ENCODE measurements around the gene NKAIN4.

The NKAIN4 gene

DNA sequence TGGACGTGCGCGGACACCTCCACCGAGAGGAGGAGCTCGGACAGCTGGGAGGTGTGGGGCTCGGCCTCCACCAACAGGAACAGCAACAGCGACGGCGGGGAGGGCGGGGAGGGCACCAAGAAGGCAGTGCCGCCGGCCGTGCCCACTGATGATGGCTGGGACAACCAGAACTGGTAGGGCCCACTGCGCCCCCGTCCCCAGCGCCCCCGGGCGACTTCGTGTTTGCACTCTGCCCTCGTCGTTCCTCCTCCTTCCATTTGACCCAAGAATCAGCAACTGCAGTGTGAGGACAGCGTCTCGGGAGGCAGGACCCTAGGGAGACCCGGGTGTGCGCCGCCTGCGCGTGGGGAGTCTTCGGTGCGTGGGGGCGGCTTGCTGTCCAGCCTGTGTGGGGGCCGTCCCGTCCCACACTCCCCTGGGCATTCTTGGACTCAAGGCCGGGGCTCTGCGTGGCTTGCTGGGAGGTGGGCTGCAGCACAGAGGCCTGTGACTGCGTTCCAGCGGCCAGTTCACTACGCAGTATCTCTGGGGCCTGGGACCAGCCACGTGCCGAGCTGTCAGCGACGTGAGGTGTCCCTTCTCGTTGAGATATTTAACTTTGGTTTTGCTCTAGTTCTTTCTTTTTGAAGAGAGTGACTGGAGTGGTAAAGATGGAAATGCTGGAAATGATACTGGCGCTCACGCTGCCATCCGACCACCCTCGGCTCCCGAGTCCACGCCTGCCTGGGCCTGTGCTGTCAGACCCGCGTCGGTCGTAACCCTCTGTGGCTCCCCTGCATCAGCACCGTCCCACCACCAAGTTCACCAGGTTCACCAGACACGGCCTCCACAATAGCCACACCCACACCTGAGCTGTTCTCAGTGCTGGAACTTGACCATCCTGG is 33.7 kb upstream of the NKAIN4 start:
- DNase-seq = no peak

DNA sequence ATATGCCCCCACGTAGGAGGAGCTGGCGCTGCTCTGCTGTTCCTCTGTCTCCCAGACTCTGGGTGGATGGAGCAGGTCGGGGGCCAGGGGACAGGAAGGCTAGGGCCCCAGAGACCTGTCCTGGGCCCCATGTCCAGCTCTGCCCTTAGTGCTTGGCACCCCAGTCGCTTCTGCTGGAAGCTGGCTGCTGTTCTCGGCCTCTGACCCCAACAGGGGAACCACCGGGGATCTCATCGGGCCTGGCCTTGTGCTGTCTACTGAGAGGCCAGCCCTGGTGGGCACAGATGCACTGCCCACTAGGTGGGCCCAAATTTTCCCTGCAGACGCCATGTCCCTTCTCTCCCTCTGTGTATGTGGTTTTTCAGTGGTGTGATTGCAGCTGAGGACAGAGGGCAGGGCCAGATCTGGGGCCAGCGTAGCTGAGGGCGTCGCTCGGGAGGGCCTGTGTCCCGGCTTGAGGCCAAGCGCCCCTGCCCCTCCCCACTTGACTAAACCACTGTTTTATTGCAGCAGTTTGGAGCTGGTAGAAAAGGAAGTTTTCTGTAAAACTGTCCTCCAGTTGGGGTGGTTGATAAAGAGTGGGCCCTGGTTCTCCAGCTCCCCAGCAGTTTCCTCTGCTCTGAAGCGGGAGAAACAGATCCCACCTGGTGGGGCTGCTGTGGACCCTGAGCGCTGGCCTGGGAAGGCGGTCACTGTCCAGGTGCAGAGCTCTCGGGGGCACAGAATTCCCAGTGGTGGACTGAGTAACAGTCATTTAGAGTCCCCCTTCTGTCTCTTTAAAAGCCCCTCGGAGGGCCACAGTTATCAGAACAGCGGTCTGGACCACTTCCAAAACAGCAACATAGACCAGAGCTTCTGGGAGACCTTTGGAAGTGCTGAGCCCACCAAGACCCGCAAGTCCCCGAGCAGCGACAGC is 32.8 kb upstream of the NKAIN4 start:
- DNase-seq = no peak

DNA sequence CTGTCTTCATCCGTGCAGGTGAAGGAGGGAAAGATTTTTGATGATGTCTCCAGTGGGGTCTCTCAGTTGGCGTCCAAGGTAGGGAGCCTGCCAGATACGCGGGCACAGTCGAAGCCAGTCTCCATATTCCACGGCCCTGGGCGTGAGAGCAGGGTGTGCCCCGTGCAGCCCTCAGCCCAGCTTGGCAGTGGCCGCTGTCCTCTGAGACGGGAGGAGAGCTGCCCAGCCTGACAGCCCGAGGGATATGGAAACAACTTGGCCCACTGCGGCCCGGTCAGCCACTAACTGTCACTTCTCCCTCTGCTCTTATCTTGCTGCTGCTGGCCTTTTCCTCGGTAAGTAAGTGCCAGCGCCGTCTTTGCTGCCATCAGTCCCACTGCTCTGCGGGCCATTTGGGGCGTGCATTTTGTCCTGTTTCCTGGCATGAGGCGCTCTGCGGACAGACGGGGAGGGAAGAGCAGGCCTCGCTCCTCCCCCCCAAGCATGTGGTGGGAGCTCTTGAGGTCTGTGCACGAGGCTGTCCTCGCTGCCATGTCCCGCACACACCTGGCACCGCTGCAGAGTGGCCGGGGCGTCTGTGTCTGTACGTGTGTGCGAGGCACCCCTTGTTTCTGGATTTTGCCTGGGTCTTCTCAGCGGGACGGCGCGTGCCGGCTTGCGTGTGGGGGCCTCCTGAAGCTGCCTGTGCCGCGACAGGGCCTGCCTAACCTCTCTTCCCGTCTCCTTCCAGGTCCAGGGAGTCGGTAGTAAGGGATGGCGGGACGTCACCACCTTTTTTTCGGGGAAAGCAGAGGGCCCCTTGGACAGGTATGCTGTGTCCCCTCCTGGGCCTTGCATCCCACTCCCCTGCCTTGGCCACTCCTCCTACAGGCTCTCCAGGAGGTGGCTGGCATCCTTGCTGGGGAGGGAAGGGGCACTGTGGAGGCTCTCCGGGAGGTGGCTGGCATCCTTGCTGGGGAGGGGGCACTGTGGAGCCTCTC is 31.7 kb upstream of the NKAIN4 start:
- DNase-seq = no peak

DNA sequence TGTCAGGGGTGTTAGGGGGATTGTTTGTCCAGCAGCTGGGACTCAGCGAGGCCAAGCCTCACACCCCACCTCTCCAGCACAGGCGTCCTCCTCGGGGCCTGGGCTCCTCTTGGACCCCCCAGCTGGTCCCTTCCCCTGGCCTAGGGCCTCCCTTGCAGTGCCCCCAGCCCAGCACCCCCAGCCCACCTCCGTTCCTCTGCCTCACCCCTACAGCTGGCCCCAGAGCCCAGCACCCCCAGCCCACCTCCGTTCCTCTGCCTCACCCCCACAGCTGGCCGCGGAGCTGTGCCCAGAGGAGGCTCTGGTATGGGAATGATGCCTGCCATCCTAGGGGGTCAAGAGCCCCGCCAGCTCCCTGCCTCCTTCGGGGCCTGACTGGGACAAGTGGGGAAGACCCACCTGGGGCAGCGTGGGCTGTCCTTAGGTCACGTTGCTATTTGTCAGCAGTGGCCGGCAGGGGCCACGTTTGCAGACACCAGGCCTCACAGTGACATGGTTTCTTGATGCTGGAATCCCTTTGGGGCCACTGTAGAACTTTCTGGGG is 30.8 kb upstream of the NKAIN4 start:
- no peak for DNase-seq

DNA sequence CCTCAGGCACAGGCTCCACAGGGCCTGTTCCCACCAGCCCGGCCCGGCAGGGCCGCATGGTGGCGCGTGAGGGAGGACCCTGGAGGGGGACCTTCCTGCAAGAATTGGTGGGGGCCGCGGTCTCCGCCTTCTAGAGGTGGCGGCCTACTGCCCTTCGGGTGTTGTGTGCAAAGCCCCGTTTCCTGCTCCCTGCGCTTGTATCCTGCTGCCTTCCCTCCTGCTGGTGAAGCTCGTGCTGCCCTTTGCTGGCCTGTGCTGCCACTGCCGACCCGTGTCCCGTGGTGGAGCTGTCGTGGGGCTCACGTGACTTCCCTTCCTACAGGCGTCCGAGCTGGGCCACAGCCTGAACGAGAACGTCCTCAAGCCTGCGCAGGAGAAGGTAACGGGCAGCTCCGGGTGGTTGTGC is 30.3 kb upstream of the NKAIN4 start:
- no peak for DNase-seq

DNA sequence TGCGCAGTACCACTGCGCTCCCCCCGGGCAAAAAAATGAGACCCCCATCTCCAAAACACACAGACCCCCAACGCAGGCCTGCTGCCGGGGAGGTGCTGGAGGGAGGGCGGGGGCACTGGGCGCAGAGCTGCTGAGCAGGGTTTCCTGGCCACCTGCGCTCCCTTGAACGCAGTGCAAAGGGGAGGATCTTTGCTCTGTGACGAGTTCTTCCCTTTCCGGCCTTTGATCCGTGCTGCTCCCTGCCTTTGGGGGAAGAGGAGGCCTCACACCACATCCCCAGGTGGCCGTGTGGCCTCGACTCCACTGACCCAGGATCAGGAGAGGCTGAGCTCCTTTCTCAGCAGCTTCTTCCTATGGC is 29.8 kb upstream of the NKAIN4 start:
- DNase-seq = peak; percentile 41

DNA sequence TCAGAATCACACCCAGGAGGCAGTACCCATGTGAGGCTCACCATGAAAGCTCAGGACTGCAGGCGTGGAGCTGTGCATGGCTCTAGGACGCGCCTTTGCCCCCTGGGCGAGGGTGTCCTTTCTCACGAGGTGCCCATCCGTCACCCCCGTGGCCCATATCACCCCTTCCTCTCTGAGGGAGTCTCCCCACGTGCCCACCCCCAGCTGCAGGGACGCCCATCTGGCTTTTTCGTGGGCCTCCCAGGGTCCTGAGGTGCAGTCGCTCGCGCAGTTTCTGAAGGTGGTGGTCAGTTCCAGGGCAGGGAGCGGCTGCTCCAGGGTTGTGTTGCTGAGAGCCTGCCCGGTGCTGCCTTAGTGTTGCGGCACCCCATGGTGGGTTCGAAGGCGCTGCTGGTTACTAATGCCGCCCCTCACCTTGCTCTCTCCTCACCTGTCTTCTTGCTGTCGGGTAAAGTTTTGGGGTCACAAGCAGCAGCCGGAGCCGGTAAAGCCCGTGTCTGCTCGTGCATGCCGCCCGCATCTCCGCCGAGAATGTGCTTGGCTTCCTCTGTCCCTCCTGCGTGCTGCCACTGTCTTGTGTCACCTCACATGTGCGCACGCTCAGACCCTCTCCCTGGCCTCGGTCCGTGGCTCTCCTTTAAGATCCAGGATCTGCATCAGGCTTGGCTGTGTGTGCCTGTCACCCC is 29.3 kb upstream of the NKAIN4 start:
- no peak for DNase-seq

DNA sequence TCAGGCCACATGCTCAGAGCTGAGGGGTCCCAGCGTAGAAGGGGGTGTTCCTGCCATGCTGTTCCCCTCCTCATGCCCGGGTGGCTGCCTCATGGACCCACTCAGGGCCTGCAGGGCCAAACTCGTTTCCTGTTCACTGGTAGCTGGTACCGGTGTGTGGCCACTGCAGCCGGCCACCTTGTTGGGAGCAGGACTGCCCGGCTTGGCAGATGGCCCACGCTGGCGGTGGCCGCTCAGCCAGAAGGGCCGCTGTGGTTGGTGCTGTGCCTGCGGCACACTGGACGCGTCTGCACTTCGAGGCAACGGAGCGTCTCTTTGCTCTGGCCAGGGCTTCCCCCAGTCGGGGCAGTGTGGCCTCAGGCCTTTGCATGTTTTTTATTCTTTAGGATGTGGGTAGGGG is 28.7 kb upstream of the NKAIN4 start:
- no peak for DNase-seq

DNA sequence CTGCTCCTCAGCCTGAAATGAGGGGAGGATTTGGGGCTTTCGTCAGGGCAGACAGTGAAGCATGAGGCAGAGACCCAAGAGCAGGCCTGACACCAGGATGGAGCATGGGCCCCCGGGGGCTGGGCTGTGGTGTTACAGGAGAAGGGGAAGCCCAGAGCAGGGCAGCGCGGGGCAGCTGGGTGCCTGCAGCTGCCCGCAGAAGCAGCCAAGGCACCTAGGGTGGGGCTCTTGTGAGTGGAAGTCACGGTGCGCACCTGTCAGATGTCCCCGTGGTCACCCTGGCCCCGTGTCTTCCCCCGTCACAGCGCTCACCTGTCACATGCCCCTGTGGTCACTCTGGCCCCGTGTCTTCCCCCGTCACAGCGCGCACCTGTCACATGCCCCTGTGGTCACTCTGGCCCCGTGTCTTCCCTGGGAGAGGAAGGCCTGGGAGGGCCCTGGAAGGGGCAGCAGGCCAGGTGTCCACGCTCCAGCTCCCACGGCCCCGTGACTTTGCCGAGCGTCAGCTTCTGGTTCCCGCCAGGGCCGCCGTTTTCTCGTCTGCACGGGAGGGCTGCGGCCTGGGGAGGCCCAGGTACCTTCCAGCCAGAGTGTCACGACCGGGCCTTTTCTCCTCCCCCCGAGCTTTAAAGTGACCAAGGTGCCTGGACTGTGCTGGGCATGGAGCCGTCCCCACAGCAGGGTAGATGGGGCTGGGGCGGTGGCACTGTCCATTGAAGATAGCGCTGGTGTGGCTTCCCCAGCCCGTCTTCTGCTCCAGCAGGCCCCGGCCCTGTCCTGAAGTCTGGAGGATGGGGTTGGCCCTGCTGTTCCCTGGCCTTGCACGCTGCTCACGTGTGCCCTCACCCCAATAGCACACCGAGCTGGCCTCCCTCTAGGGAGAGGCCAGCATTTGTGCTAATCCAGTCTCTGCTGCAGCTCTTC is 27.7 kb upstream of the NKAIN4 start:
- no peak for DNase-seq

DNA sequence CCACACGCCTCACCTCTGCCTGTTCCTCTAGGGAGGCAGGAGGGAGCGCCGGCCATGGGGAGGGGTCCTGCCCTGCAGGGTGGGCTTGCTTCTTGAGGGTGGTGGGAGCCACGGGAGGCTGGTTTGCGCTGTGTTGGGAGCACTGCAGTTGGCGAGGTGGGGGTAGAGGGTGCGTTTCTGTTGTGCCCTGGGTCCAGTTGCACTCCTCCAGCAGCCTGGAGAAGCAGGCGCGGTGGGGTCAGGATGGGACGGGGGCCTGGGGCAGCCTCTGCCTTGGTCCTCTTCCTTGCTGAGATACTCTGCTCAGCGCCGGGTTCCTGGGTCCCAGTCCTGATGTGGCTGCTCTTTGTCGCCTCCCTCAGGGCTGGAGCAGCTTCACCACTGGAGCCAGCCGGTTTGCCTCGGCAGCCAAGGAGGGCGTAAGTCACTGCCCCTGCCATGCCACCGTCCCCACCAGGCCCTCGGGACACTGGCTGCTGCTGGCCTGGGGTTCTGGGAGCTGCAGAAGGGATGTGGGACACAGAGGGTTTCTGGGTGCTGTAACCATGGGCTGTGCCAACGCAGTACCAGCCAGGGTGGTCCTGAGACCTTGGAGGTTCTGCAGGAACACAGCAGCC is 26.8 kb upstream of the NKAIN4 start:
- no peak for DNase-seq

DNA sequence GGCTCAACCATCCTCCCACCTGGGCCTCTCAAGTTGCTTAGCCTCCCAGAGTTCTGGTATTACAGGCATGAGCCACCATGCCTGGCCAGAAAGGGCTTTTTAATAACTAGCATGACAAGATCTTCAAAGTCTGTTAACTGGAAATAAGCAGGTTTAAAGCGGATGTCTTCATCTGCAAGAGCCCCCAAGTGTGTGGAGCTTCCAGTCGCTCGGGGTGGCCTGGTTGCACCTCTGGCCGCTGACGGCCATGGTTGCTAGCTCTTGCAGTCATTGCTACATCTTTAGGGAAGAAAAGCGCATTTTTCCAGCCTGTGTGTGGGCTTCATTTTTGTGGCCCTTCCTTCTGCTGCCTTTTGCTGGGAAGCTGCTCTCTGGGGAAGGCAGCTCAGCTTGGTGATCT is 26.1 kb upstream of the NKAIN4 start:
- no peak for DNase-seq

DNA sequence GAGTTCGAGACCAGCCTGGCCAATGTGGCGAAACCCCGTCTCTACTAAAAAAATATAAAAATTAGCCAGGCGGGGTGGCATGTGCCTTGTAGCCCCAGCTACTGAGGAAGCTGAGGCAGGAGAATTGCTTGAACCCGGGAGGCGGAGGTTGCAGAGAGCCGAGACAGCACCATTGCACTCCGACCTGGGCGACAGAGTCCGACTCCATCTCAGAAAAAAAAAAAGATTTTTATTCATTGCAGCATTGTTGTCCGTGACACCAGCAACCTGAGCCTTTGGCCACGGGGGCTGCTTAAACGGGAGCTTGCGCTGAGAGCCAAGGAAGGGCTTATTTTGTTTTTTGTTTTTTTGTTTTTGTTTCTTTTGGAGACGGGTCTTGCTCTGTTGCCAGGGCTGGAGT is 25.7 kb upstream of the NKAIN4 start:
- no peak for DNase-seq

DNA sequence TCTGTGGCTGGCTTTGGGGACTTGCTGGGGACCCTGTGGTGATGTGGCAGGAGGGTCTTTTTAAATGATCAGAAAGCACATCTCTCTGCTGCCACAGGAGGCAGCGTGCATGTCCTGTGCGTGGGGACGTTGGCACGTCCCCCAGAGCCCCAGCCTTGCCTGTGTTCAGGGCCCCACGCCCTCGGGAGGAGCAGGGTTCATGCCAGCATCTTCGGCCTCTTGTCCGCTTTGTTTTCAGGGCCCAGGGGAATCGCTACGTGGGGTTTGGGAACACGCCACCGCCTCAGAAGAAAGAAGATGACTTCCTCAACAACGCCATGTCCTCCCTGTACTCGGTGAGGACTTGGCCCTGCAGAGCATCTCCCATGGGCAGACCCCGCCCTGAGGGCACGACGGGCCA is 24.4 kb upstream of the NKAIN4 start:
- DNase-seq = no peak

DNA sequence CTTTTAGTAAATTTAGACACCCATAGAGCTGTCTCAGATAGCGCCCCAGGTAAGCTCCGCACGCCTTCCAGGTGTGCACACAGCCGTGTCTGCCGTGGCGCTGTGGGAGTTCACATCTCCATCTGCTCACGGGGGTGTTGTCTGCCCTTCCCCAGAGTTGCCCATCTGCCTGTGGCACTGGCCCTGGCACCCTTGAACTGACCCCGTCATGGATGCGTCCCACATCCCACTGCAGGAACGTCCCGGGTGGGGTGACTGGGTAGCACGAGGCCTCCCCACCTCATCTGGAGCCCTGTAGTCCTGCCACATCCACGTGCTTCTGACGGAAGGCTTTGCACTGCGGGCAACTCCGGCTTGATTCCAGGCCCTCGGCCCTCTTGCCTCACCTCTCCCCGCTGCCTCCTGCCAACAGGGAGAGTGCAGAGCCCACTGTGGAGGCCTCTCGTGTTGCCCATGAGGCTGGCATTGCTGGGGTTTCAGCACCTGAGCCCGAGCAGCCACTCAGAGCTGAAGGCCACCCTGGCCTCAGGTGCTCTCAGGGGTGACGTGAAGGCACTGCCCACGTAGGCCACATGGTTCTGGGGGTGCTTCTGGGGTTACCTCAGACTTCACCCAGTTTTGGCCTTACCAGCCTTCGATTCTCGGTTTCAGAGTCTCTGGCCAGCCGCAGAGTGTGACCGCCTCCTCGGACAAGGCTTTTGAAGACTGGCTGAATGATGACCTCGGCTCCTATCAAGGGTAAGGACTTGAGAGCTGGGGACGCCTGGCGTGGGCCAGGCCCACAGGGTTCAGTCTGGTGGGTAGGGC is 23.4 kb upstream of the NKAIN4 start:
- DNase-seq = no peak

DNA sequence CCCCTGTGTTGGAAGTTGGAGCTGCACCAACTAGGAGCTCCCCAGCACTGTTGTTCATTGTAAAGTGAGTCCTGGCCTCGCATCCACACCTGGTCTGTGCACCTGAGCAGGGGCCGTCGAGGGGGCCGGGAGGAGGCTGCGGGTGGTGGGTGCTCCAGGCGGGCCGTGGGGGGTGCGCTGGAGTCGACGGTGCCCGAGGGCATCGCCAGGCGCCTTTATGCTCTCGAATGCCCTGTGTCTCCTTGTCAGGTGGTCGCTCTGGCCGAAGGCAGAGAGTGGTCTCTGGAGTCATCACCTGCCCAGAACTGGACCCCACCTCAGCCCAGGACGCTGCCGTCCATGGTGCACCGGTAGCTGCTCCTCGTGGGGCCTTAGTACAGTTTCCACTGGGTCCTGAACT is 22.7 kb upstream of the NKAIN4 start:
- no peak for DNase-seq

DNA sequence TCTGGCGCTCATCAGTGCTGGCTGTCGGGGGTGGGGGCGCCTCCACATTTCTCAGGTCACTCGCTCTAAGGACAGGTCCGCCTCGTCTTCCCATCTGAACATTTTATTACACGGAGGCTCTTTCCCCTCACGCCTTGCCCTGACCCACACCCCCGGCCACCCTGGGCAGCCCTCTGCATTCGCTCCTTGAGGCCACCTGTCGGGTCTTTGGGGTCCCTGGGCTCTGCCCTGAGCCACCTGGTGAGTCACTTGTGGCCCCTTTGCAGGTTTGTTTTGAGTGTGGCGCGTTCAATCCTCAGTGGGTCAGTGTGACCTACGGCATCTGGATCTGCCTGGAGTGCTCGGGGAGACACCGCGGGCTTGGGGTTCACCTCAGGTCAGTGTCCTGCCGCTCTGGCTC is 21.6 kb upstream of the NKAIN4 start:
- no peak for DNase-seq

DNA sequence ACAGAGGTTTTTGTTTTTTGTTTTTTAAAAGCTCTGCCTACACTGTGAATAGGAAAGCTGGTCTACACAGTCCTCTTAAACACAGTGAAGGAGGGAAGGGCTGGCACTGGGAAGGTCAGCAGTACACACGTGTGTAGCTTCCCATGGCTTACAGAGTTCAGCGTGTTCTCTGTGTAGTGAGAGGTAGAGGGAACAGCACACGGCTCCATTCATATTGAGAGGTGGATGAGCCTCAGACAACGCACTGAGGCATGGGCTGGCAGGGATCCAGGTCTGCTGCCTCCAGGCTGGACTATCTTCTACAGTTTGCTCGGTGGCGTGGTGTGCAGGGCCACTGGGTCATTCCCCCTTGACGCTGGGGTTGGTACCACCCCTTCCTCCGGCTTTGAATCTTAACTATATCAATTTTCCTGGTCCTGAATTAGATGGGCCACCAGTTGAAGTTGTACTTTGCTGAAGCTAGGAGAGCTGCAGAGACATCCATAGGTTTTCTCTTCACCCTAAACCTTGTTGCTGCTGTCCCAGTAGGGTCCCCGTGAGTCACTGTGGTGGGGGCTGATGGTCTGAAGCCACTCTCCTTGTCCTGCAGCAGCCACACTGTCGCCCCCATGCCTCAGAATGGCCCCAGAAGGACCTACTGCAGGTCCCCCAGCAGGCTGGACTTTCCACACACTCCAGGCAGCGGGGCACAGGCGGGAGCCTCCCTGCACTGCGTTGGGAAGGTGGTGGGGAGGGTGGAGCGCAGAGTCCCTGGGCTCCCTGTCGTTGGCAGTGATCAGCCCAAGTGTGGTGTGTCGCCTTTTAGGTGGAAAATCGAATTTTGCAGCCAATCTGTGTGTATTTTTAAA is 20.3 kb upstream of the NKAIN4 start:
- DNase-seq = no peak

DNA sequence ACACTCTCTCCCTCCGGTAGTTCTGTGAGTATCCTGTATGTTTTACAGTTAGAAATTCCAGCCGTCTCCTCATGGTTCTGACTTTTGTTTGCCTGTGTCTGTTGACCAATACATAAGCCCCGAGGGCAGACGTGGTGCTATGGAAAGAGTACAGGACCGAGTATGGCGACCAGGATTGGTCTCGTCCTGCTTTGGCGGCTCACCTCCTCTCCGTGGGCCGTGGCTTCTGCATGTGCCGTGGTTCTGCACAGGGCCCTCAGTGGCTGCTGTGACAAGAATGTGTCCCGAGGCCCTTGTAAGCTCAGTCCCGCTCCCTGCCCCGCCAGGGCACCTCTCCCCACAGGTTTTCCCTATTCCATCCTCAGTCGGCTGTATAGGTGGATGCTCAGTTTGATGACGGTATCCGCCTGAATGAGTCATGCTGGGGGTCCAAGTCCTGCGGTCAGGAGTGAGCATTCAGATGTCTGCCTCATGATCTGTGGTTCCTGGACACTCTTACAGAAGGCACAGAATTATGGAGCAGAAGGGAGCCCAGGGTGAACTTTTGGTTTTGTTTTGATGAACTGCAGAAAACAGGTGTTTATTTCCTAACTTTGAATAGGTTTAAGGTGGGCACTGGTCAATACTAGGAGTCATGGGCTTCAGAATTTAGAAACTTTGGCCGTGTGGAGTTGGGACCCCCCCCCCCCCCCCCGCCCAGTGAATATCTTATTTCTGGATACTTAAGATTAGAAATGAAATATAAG is 19.5 kb upstream of the NKAIN4 start:
- no peak for DNase-seq

All from CD4-positive, alpha-beta T cell treated with Interleukin-21 for 1 hour (primary cell).